Trophoblast cell (in vitro differentiated cells and primary cell): Measurements from ENCODE around the gene UPK3BL1.
"Not testable (repeated sequence)": the region's sequence is repeated elsewhere in the genome, so short reads cannot be mapped to it uniquely, and the experiment has no call there.

Experiments
- DNase-seq, 2 donors: peaks; one replicate each; pipeline ENCODE4 v3.0.0-alpha.2; 2016
- H2AFZ ChIP-seq: 2 replicates; pipeline ENCODE4 v1.6.1; 2013; ENCODE audit warnings: low read length, moderate library complexity, mild to moderate bottlenecking; ENCODE audit not compliant: insufficient read depth, poor library complexity
- H2AK5ac ChIP-seq: 2 replicates; pipeline ENCODE4 v1.6.1; 2013; ENCODE audit warnings: mild to moderate bottlenecking, low read length
- H2BK120ac ChIP-seq: 2 replicates; pipeline ENCODE4 v1.6.1; 2013; ENCODE audit warnings: low read length, mild to moderate bottlenecking, moderate library complexity; ENCODE audit not compliant: insufficient read depth, poor library complexity
- H2BK12ac ChIP-seq: 2 replicates; pipeline ENCODE4 v1.6.1; 2013; ENCODE audit warnings: mild to moderate bottlenecking, low read length, moderate library complexity
- H2BK5ac ChIP-seq: 2 replicates; pipeline ENCODE4 v1.6.1; 2013; ENCODE audit warnings: low read length, low read depth, moderate library complexity, mild to moderate bottlenecking; ENCODE audit not compliant: poor library complexity
- H3K14ac ChIP-seq: 2 replicates; pipeline ENCODE4 v1.6.1; 2013; ENCODE audit warnings: mild to moderate bottlenecking, low read length
- H3K18ac ChIP-seq: 2 replicates; pipeline ENCODE4 v1.6.1; 2013; ENCODE audit warnings: mild to moderate bottlenecking, low read length
- H3K23ac ChIP-seq: 2 replicates; pipeline ENCODE4 v1.6.1; 2013; ENCODE audit warnings: low read length
- H3K27ac ChIP-seq: 2 replicates; pipeline ENCODE4 v1.5.1; 2013; ENCODE audit warnings: low read depth, mild to moderate bottlenecking, inconsistent platforms, low read length, moderate library complexity
- H3K27me3 ChIP-seq: 2 replicates; pipeline ENCODE4 v1.6.1; 2013; ENCODE audit warnings: inconsistent platforms, mild to moderate bottlenecking, low read length, moderate library complexity; ENCODE audit not compliant: insufficient read depth
- H3K36me3 ChIP-seq, 2 experiments: 1 replicate in 1 of 2; 2 replicates in 1 of 2; pipeline ENCODE4 v1.6.1; 2013; ENCODE audit warnings: low read length in 2 of 2, mild to moderate bottlenecking in 2 of 2, moderate library complexity in 1 of 2; ENCODE audit not compliant: insufficient read depth in 2 of 2, control insufficient read depth in 1 of 2
- H3K4ac ChIP-seq: 2 replicates; pipeline ENCODE4 v1.6.1; 2013; ENCODE audit warnings: low read depth, mild to moderate bottlenecking, low read length, moderate library complexity
- H3K4me1 ChIP-seq, 2 experiments: 1 replicate in 1 of 2; 2 replicates in 1 of 2; pipeline ENCODE4 v1.6.1; 2013; ENCODE audit warnings: low read length in 2 of 2, mild to moderate bottlenecking in 2 of 2, moderate library complexity in 1 of 2; ENCODE audit not compliant: insufficient read depth in 2 of 2, control insufficient read depth in 1 of 2
- H3K4me2 ChIP-seq: 2 replicates; pipeline ENCODE4 v1.6.1; 2013; ENCODE audit warnings: inconsistent platforms, mild to moderate bottlenecking, low read length, moderate library complexity
- H3K4me3 ChIP-seq: 2 replicates; pipeline ENCODE4 v1.5.1; 2013; ENCODE audit warnings: mild to moderate bottlenecking, low read depth, low read length, inconsistent platforms
- H3K79me1 ChIP-seq: one replicate; pipeline ENCODE4 v1.6.1; 2013; ENCODE audit warnings: low read length
- H3K79me2 ChIP-seq: 2 replicates; pipeline ENCODE4 v1.6.1; 2013; ENCODE audit warnings: low read length, mild to moderate bottlenecking; ENCODE audit not compliant: control insufficient read depth, insufficient read depth, poor library complexity
- H3K9ac ChIP-seq: 2 replicates; pipeline ENCODE4 v1.6.1; 2013; ENCODE audit warnings: mild to moderate bottlenecking, low read length
- H3K9me3 ChIP-seq: 2 replicates; pipeline ENCODE4 v1.6.1; 2013; ENCODE audit warnings: low read depth, mild to moderate bottlenecking, control low read depth, inconsistent platforms, low read length; ENCODE audit not compliant: insufficient read depth
- H4K12ac ChIP-seq: 2 replicates; pipeline ENCODE4 v1.6.1; 2013; ENCODE audit warnings: low read depth, mild to moderate bottlenecking, low read length, moderate library complexity
- H4K8ac ChIP-seq: 2 replicates; pipeline ENCODE4 v1.6.1; 2013; ENCODE audit warnings: low read depth, mild to moderate bottlenecking, low read length, moderate library complexity
- H4K91ac ChIP-seq: one replicate; pipeline ENCODE4 v1.6.1; 2013; ENCODE audit warnings: low read depth, mild to moderate bottlenecking, low read length, moderate library complexity
- WGBS: extraction: QIAGEN DNeasy Blood & Tissue Kit; methylation state at CpG from one replicate; pipeline ENCODE4 v1.1.7; 2013; ENCODE audit warnings: missing lambda C conversion rate; ENCODE audit not compliant: insufficient read length, insufficient coverage; ENCODE audit errors: extremely low coverage; 5-methylcytosine and 5-hydroxymethylcytosine counted together

UPK3BL1 gene

DNA sequence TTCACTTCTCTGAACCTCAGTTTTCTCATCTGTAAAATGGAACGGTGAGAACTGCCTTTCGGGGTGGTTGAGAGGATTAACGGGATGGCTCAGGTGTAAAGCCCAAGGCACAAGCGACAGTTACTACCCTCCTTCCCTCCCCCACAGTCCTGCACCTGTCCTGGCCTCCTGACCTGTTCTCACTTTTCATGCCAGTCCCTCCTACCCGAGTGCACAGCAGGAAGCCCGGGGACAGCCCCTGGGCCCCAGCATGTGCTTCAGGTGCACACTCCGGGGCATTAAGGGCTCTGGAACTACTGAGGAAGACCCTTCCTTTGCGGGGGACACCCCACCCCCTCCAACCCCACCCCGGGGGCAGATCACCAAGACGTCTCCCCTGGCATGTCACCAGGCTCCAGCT lies 26.7 kb downstream of the UPK3BL1 start:
- H3K36me3 ChIP-seq, H3K27ac ChIP-seq, H4K12ac ChIP-seq, H2AK5ac ChIP-seq, H2BK120ac ChIP-seq, H3K9ac ChIP-seq, H3K4me2 ChIP-seq, H2BK5ac ChIP-seq, H2AFZ ChIP-seq, H4K91ac ChIP-seq, H3K4me3 ChIP-seq, H3K4ac ChIP-seq, H3K9me3 ChIP-seq, H4K8ac ChIP-seq, H2BK12ac ChIP-seq, H3K4me1 ChIP-seq, H3K27me3 ChIP-seq, H3K18ac ChIP-seq, H3K14ac ChIP-seq, H3K79me2 ChIP-seq, DNase-seq, H3K23ac ChIP-seq, H3K79me1 ChIP-seq: not testable (repeated sequence)
- no CpG with 5 or more reads among the region's 10 CpGs for WGBS

DNA sequence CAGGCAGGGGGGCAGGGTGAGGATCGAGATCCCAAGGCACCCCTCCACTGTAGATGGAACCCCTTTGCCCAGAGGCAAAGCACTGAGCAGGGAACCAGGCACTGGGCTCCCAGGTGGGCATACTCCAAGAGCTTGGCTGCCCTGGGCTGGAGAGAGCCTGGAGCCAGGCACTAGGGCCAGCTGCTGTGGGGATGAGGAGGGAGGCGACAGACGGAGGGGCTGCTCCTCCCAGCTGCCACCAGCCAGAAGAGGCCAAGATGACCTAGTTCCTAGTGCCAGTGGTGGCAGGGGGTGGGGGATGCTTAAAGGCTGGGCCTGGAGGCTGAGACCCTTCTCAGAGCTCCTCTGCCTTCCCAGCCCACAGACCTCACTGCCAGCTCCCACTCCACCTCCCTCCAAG lies 27.7 kb downstream of the UPK3BL1 start:
- not testable (repeated sequence) for H3K23ac ChIP-seq, H3K27me3 ChIP-seq, H2BK5ac ChIP-seq, H3K14ac ChIP-seq, H2AFZ ChIP-seq, H3K4me1 ChIP-seq, H2BK120ac ChIP-seq, H3K18ac ChIP-seq, H3K4me3 ChIP-seq, H3K27ac ChIP-seq, H4K91ac ChIP-seq, H2AK5ac ChIP-seq, H4K12ac ChIP-seq, H3K4me2 ChIP-seq, H2BK12ac ChIP-seq, H3K79me2 ChIP-seq, H3K4ac ChIP-seq, H4K8ac ChIP-seq, H3K36me3 ChIP-seq, H3K9ac ChIP-seq, H3K9me3 ChIP-seq, DNase-seq, H3K79me1 ChIP-seq
- no CpG with 5 or more reads among the region's 3 CpGs for WGBS

DNA sequence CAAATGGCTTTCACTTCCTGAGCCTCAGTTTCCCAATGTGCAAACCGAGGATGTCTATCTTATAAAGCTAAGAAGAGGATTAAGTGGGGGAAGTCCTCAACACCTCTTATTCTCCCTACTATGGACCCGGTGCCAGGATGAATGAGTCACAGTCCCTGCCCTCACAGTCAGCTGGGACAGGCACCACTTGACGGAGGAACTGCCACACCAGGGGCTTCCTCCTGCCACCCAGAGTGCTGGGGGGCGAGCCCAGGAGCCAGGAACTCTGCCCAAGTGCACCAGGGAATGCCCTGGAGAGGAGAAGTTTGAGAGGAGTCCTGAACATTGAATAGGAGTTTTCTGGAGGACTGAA lies 28.3 kb downstream of the UPK3BL1 start:
- H4K12ac ChIP-seq, H2AK5ac ChIP-seq, H4K91ac ChIP-seq, H2AFZ ChIP-seq, DNase-seq, H3K4me1 ChIP-seq, H2BK12ac ChIP-seq, H3K4ac ChIP-seq, H3K27me3 ChIP-seq, H3K79me2 ChIP-seq, H3K23ac ChIP-seq, H3K4me2 ChIP-seq, H2BK5ac ChIP-seq, H3K9me3 ChIP-seq, H4K8ac ChIP-seq, H3K4me3 ChIP-seq, H3K27ac ChIP-seq, H2BK120ac ChIP-seq, H3K79me1 ChIP-seq, H3K18ac ChIP-seq, H3K36me3 ChIP-seq, H3K9ac ChIP-seq, H3K14ac ChIP-seq: not testable (repeated sequence)
- no CpG with 5 or more reads among the region's 4 CpGs for WGBS

DNA sequence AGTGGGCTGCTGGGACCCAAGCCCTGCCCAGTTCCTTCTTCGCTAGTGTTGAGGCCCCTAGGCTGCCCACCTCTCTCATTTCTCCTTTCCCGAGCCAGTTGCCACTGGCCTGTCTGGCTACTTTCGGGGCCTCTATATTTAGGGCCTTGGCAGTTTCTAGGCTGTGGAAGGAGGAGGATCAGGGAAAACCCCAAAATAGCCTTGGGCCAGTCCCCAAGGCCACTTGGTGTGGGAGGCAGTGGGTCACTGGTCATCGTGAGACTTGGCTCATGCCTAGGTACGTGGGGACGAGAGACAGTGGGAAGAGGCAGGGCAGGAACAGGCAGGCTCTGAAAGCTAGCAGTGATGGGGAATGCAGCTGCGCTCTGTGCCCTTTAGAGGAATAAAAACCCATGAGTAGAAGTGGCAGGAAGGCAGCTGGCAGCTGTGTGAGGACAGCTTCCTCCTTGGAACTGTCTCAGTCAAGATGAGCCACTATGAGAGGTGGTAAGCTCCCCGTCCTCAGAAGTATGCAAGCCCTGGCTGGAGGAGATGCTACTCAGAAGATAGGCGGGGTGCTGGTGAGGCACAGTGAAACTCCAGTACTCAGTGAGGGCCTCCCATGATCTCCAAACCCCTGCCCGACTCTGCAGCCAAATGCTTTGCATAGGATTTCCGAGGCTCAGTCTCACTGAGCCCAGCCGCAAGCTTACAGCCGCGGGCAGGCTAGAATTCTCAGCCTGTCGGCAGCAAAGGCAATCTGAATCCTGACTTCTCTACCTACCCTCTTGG lies 28.8 kb downstream of the UPK3BL1 start:
- not testable (repeated sequence) for H2AK5ac ChIP-seq, H3K36me3 ChIP-seq, H3K18ac ChIP-seq, H3K14ac ChIP-seq, H3K9me3 ChIP-seq, H3K4ac ChIP-seq, H3K27ac ChIP-seq, H3K79me2 ChIP-seq, H3K9ac ChIP-seq, DNase-seq, H3K23ac ChIP-seq, H2BK5ac ChIP-seq, H4K12ac ChIP-seq, H3K79me1 ChIP-seq, H3K4me1 ChIP-seq, H4K8ac ChIP-seq, H3K4me3 ChIP-seq, H2BK120ac ChIP-seq, H4K91ac ChIP-seq, H3K27me3 ChIP-seq, H3K4me2 ChIP-seq, H2AFZ ChIP-seq, H2BK12ac ChIP-seq
- no CpG with 5 or more reads among the region's 15 CpGs for WGBS
